ENCODE data around the gene LMAN1L.

DNA sequence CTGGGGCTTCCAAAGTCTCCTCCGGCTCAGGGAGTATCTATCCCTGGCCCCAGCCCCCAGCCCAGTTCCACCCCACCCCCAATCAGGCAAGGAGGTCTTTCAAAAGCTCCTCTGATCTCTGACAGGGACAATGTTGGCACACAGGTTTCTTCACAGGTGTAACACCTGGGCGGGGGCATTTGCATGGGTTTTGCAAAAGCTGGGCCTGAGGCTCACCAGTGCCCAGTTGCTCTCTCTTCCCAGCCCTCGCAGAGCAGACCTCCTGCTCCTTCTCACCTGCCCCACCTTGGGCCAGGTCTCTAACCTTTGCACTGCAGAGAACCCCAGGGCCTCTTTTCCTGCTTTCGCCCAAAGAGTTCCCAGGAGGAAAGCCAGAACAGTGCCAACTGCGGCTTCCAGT lies 39.3 kb upstream of the LMAN1L start:
- TF ChIP-seq, protein P1, sequence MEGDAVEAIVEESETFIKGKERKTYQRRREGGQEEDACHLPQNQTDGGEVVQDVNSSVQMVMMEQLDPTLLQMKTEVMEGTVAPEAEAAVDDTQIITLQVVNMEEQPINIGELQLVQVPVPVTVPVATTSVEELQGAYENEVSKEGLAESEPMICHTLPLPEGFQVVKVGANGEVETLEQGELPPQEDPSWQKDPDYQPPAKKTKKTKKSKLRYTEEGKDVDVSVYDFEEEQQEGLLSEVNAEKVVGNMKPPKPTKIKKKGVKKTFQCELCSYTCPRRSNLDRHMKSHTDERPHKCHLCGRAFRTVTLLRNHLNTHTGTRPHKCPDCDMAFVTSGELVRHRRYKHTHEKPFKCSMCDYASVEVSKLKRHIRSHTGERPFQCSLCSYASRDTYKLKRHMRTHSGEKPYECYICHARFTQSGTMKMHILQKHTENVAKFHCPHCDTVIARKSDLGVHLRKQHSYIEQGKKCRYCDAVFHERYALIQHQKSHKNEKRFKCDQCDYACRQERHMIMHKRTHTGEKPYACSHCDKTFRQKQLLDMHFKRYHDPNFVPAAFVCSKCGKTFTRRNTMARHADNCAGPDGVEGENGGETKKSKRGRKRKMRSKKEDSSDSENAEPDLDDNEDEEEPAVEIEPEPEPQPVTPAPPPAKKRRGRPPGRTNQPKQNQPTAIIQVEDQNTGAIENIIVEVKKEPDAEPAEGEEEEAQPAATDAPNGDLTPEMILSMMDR (IDR thresholded peaks at IDR 0.05), result no peak
- no peak for TF ChIP-seq POLR2A (IDR thresholded peaks at IDR 0.05)
